Heart left ventricle (tissue), 16 donors: Measurements from ENCODE around the gene ACVRL1. TPM values are rescaled to one million over a fixed set of nuclear protein-coding genes. Genes with fewer than 3 reads are reported as not detected.

Experiments used
- ATAC-seq, 4 donors: fragments of 200-7000 bp; cut with Tn5 transposase; one replicate each; pipeline ENCODE4 v1.9.1; 2020 to 2022; ENCODE audit warnings: moderate library complexity in 4 of 4, mild to moderate bottlenecking in 3 of 4, moderate number of reproducible peaks in 1 of 4
- DNase-seq, 5 donors: peaks; one replicate each; pipeline ENCODE4 v3.0.0-alpha.2; 2020
- H3K27ac ChIP-seq, 12 donors: fragments of 200-600 bp; sonication (generic) in 4 of 12; one replicate each; pipeline versions ENCODE4 v1.5.0 to v1.8.0; 2016 to 2022; ENCODE audit warnings: mild to moderate bottlenecking in 2 of 12
- H3K27me3 ChIP-seq, 9 donors: fragments of 200-600 bp; sonication (generic) in 2 of 9; one replicate each; pipeline versions ENCODE4 v1.5.1 to v1.8.0; 2016 to 2022; ENCODE audit warnings: mild to moderate bottlenecking in 3 of 9
- H3K36me3 ChIP-seq, 9 donors: fragments of 200-600 bp; sonication (generic) in 2 of 9; one replicate each; pipeline versions ENCODE4 v1.5.0 to v1.8.0; 2018 to 2022; ENCODE audit warnings: mild to moderate bottlenecking in 2 of 9
- H3K4me1 ChIP-seq, 12 donors: fragments of 200-600 bp; sonication (generic) in 4 of 12; one replicate each; pipeline versions ENCODE4 v1.5.0 to v1.8.0; 2016 to 2022; ENCODE audit warnings: mild to moderate bottlenecking in 3 of 12
- H3K4me3 ChIP-seq, 12 donors: fragments of 200-600 bp; sonication (generic) in 4 of 12; one replicate each; pipeline versions ENCODE4 v1.5.0 to v1.8.0; 2017 to 2022; ENCODE audit warnings: mild to moderate bottlenecking in 9 of 12, moderate library complexity in 4 of 12
- H3K9me3 ChIP-seq, 12 donors: fragments of 200-600 bp; sonication (generic) in 4 of 12; one replicate each; pipeline versions ENCODE4 v1.5.0 to v1.8.0; 2016 to 2022; ENCODE audit warnings: mild to moderate bottlenecking in 1 of 12
- POLR2A ChIP-seq, 2 donors: fragments of 450-650 bp; IDR thresholded peaks; one replicate each; pipeline ENCODE4 v1.6.1; 2017; ENCODE audit warnings: antibody characterized with exemption in 2 of 2, mild to moderate bottlenecking in 2 of 2, moderate library complexity in 2 of 2
- WGBS, 4 donors: extraction: QIAGEN DNeasy Blood & Tissue Kit in 2 of 4; methylation state at CpG; one replicate each; pipeline versions ENCODE4 v1.1.5 to v1.1.7; 2013 to 2018; 5-methylcytosine and 5-hydroxymethylcytosine counted together
- intact Hi-C, 10 donors: fragments of 100-400 bp; cut with DNase I; formaldehyde crosslinking; loops; one replicate each; pipeline versions ENCODE4 v1.11.1 to v1.14.2; 2022
- polyA plus RNA-seq, 2 donors: library from polyadenylated mRNA; stranded (reverse); fragments of 200-250 nt; gene quantifications; one replicate each; pipeline ENCODE4 v1.2.3, GENCODE V29; 2013
- total RNA-seq, 9 donors: library from RNA; depleted of rRNA in 2 of 9; stranded (reverse); fragments of >200 nt in 2 of 9; fragmentation: NEBNext Ultra II Directional in 3 of 9; extraction: Animal tissue kit (Norgen Biotek cat#: 25700) in 3 of 9; gene quantifications; one replicate each; pipeline versions ENCODE4 v1.1.0 to v1.2.4, GENCODE V29; 2016 to 2023
- TF ChIP-seq, protein P1 (sequence below), 12 donors: fragments of 200-600 bp; sonication (generic) in 4 of 12; IDR thresholded peaks; one replicate each; pipeline versions ENCODE4 v1.5.0 to v1.8.0; 2018 to 2022; ENCODE audit warnings: antibody characterized with exemption in 12 of 12, mild to moderate bottlenecking in 5 of 12
- donor health status: ischemic (EF 13 %, LVEDD 7.1; RV severe dilation, severe dysfunction).
- donor health status: healthy with polysubstance abuse.
- donor health status: DM: no; HTN: yes; CAD: no.
- donor health status: DM: no; HTN: no; CAD: no.
- donor health status: ischemic (EF 25% LVEDD 6.9; RV normal size, moderate dysfunction).
- donor health status: ischemic (EF 25% LVEDD 5.7; RV mildly dilated, moderate dysfunction).
- donor health status: healthy.
- donor health status: DM: yes; HTN: yes; CAD: no.
- donor health status: ischemic (EF 35%, LVEDD 5.7; RV mildly dilated, moderate dysfunction).
- donor health status: nonischemic (EF 11% LVEDD 7.7; RV severe dilation, severe dysfunction).
- donor health status: DM: yes; HTN: yes; CAD: no.
- donor health status: PGD.
- donor health status: ischemic (EF 29% LVEDD 5.4; RV normal size, mild dysfunction).
- donor health status: nonischemic (EF 23%, LVEDD 6.1; RV moderate dilation, normal function).

Gene ACVRL1
- total and polyA plus RNA-seq, 11 donors: 20.5 to 116 (median 33.4) TPM

DNA sequence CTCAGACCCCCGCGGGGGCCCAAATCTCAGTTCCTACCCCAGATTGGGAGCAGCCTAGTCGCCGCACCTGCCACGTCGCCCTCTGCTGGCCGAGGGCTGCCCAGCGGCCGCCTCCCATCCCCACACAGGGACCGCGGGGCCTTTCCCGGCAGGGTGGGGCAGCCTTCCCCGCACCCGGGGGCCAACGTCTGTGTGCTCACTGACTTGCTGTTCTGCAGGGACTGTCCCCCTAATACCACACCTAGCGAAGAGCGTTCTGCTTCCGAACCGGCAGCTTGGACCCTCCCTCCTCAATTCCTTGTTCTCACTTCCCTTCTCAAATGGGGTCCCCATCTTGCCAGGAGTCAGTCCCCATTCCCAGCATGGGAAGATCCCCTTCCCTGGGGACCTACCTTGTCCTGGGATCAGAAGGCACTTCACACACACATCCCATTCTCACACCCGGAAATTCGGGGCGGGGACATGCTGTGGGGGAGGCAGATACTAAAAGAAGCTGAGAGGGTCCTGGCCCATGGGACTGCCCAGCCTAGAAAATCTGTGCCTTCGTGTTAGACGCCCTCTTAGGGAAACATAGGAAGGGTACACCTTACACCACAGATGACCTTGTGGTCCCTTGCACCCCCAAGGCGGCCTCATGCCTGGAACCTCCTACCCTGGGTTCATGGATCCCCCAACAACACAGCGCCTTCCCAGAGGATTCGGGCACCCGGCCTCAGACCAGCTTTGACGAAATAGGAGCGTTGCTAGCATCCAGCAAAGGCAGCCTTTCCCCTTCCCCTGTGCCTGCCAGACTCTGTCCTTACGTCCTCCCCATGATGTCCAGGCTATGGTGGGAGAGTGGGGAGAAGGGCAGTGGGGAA lies 16.4 kb downstream of the ACVRL1 start:
- Histone ChIP-seq H3K4me1 (peaks cover 0 to 47% (median 28%) of the 10 kb centered on the region in 12 donors), H3K27ac (peak overlapping the region; percentile 51 to 92 (median 77)), H3K27me3 (no peaks in the 10 kb centered on the region), H3K4me3 (peak overlapping the region in 8 of 12 donors; percentile 5 to 43 (median 26)), H3K9me3 (no peaks in the 10 kb centered on the region), H3K36me3 (peaks cover 0 to 23% (median 7%) of the 10 kb centered on the region in 9 donors)
- TF ChIP-seq, protein P1, sequence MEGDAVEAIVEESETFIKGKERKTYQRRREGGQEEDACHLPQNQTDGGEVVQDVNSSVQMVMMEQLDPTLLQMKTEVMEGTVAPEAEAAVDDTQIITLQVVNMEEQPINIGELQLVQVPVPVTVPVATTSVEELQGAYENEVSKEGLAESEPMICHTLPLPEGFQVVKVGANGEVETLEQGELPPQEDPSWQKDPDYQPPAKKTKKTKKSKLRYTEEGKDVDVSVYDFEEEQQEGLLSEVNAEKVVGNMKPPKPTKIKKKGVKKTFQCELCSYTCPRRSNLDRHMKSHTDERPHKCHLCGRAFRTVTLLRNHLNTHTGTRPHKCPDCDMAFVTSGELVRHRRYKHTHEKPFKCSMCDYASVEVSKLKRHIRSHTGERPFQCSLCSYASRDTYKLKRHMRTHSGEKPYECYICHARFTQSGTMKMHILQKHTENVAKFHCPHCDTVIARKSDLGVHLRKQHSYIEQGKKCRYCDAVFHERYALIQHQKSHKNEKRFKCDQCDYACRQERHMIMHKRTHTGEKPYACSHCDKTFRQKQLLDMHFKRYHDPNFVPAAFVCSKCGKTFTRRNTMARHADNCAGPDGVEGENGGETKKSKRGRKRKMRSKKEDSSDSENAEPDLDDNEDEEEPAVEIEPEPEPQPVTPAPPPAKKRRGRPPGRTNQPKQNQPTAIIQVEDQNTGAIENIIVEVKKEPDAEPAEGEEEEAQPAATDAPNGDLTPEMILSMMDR (IDR thresholded peaks at IDR 0.05): peak; percentile 83 to 97 (median 89)
- TF ChIP-seq POLR2A (IDR thresholded peaks at IDR 0.05): peak in 1 of 2 donors; percentile 18
- DNase-seq (peak; percentile 66 to 88 (median 71)), ATAC-seq (peak; percentile 65 to 81 (median 76))
- WGBS, 4 donors: 24 to 28% (median 25%) methylated on average over 30 to 31 of the region's 31 CpGs
- intact Hi-C loops: loop anchor here in 6 of 10 donors (1.0 to 10.0 kb wide), 4 partner anchors 25 to 51 kb away; no protein-coding TSS in a partner anchor

DNA sequence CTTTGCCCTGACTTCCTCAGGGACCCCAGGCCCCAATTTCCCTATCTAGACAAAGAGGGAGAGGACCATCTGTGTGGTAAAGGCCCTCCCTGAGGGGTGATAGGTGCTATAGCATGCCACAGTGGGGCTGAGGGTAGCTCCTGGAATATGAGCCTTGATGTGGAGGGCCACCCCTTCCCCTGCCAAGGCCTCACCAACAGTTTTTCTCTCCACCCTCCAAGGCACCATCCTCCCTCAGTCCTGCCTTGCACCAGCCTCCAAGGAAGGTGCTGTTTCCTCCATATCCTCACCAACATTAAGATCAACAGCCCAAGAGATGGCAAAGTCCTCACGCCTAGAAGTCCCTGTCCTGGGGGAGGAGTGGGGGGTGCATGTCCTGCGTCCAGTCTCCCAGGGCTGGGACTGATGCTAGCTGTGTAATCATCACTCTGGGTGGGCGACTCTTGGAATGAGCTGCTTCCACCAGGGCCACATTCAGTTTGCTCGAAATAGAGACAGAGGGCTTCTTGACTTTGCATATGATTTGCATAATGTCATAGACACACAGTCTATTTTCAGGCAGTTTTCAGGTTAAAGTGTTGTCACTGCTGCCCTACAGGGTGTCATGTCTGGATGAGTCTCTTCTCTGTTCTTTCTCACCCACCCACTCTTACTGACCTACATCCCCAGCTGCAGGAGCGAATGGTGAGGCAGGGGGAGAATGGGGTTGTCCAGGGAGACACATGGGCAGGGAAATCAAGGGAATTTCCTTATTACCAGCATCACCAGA lies 17.4 kb downstream of the ACVRL1 start:
- peaks cover 0 to 47% (median 28%) of the 10 kb centered on the region in 12 donors for H3K4me1 ChIP-seq
- H3K27me3 ChIP-seq: no peaks in the 10 kb centered on the region
- H3K4me3 ChIP-seq: no peak overlapping the region
- peaks cover 0 to 15% (median 5%) of the 10 kb centered on the region in 9 donors for H3K36me3 ChIP-seq
- H3K27ac ChIP-seq: peak overlapping the region in 9 of 12 donors; percentile 1 to 92 (median 71)
- no peak for DNase-seq
- intact Hi-C loops: loop anchor here in 2 of 10 donors (5.0 to 10.0 kb wide), 3 partner anchors 32 to 53 kb away; no protein-coding TSS in a partner anchor
- 84 to 94% (median 90%) methylated on average over 5 of the region's 5 CpGs for WGBS, 4 donors
- H3K9me3 ChIP-seq: no peaks in the 10 kb centered on the region
- TF ChIP-seq, protein P1 (IDR thresholded peaks at IDR 0.05): no peak
- TF ChIP-seq POLR2A (IDR thresholded peaks at IDR 0.05): no peak
- no peak for ATAC-seq

DNA sequence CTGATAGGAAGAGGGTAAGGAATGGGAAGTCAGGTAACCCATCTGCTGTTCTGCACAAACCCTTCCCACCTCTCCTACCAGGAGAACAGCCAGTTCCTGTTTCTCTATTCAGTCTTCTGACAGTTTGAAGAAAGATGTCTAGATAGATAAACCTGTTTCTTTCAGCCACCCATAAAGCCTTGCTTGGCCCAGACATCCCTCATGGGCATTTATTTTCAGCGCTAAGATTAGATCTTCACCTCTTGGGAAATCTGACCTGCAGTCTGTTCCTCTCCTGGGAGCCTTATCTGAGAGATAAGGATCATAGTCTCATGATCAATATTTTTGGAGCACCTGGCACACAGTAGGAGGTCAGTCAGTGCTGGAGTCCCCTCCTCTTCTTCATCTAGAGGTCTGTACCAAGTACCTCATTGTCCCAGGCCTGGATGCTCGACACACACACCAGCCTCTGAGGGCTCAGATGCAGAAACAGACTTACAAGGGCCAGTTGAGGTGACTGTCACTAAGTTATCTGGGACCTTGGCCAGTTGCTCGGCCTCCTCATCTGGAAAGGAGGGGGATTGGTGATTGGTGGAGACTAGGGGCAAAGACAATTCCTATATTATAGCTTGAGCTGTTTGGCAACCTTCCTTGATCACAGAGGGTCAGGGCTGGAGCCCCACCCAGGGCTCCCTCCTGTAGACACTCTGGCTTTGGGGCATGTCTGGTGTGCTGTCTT lies 18.2 kb downstream of the ACVRL1 start:
- ATAC-seq (peak in 1 of 4 donors; percentile 3), DNase-seq (no peak)
- Histone ChIP-seq H3K4me3 (no peak overlapping the region), H3K36me3 (peaks cover 0 to 7% (median 0%) of the 10 kb centered on the region in 9 donors), H3K27ac (peak overlapping the region; percentile 10 to 81 (median 59)), H3K9me3 (no peaks in the 10 kb centered on the region), H3K4me1 (peaks cover 0 to 47% (median 28%) of the 10 kb centered on the region in 12 donors), H3K27me3 (no peaks in the 10 kb centered on the region)
- intact Hi-C loops: loop anchor here in 3 of 10 donors (2.0 to 10.0 kb wide), 4 partner anchors 33 to 55 kb away; no protein-coding TSS in a partner anchor
- 38 to 68% (median 53%) methylated on average over 2 to 3 of the region's 3 CpGs for WGBS, 4 donors
- TF ChIP-seq, protein P1 (IDR thresholded peaks at IDR 0.05): no peak
- no peak for TF ChIP-seq POLR2A (IDR thresholded peaks at IDR 0.05)
